ENCODE data around the gene HS1BP3. TPM values are rescaled to one million over a fixed set of nuclear protein-coding genes. Genes with fewer than 3 reads are reported as not detected.

Gene HS1BP3
- total and polyA plus RNA-seq, 2 of the 13 experiments (the other 11 are each of a cell fraction or from before 2014, with no cell fraction given) = 15.2 to 22.0 TPM

DNA sequence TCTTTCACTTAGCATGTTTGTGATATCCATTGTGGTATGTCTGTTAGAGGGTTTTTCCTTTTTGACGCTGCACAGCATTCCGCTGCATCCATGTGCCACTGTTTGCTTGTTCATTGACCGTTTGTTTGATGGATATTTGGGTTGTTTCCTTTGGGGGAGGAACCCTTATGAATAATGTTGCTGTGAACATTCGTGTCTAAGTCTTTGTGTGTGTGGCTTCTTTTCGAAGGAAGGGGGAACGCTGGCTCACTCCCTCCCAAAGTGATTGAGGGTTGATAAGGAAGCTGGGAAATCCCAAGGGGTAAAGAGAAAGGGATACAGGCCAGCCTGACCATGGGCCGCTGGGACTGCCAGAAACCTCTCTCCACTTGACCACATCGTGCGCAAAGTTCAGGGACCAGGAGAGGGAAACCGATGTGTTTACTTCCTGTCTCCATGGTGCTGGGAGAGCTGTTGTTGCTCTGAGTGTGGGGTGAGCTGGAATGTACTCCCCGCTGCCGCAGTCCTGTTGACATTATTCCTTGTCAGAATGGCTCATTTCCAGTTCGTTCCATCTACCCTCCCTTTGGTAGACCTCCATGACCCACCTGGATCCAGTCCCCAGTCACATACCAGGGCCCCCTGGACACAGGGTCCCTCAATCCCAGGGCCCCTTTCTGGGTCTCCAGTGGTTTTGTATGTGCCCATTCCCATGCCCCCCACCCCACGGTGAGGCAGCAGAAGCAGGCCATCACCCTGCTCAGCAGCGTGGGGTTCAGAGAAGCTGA is 39.6 kb downstream of the HS1BP3 start (continued):
- TF ChIP-seq ZNF629 (CRISPR knock-in tag; conservative IDR thresholded peaks at IDR 0.05) (peak; percentile 31), ZFP90 (CRISPR knock-in tag; IDR thresholded peaks at IDR 0.05; ENCODE audit: borderline replicate concordance) (peak; percentile 94; the same call in 1 of the 2 replicates), TEAD2 (CRISPR knock-in tag; IDR thresholded peaks at IDR 0.05) (no peak), ZZZ3 (CRISPR knock-in tag; IDR thresholded peaks at IDR 0.05; ENCODE audit: borderline replicate concordance) (no peak), ZNF569 (CRISPR knock-in tag; IDR thresholded peaks at IDR 0.05; ENCODE audit: borderline replicate concordance) (no peak), ZNF205 (CRISPR knock-in tag; IDR thresholded peaks at IDR 0.05) (peak; percentile 76), ZNF318 (CRISPR knock-in tag; IDR thresholded peaks at IDR 0.05) (peak; percentile 83; the same call in 1 of the 2 replicates), ZNF773 (CRISPR knock-in tag; IDR thresholded peaks at IDR 0.05; ENCODE audit: borderline replicate concordance) (no peak), HNRNPL (IDR thresholded peaks at IDR 0.05; ENCODE audit: low read depth, low read length) (peak; percentile 54; the same call in 1 of the 2 replicates), CBFB (CRISPR knock-in tag; IDR thresholded peaks at IDR 0.05) (peak; percentile 86; the same call in 1 of the 2 replicates), NFE2L1 (CRISPR knock-in tag; IDR thresholded peaks at IDR 0.05; ENCODE audit: borderline replicate concordance) (no peak), ARNT (IDR thresholded peaks at IDR 0.05) (no peak)
- TF ChIP-seq, protein P1, sequence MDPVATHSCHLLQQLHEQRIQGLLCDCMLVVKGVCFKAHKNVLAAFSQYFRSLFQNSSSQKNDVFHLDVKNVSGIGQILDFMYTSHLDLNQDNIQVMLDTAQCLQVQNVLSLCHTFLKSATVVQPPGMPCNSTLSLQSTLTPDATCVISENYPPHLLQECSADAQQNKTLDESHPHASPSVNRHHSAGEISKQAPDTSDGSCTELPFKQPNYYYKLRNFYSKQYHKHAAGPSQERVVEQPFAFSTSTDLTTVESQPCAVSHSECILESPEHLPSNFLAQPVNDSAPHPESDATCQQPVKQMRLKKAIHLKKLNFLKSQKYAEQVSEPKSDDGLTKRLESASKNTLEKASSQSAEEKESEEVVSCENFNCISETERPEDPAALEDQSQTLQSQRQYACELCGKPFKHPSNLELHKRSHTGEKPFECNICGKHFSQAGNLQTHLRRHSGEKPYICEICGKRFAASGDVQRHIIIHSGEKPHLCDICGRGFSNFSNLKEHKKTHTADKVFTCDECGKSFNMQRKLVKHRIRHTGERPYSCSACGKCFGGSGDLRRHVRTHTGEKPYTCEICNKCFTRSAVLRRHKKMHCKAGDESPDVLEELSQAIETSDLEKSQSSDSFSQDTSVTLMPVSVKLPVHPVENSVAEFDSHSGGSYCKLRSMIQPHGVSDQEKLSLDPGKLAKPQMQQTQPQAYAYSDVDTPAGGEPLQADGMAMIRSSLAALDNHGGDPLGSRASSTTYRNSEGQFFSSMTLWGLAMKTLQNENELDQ (CRISPR knock-in tag; IDR thresholded peaks at IDR 0.05; ENCODE audit: borderline replicate concordance) = no peak

All from HepG2 (cell line).